GM12878 (cell line): ENCODE data around the gene LMBR1. TPM values are rescaled to one million over a fixed set of nuclear protein-coding genes. Genes with fewer than 3 reads are reported as not detected.

Experiments used
- ATAC-seq: fragments of 200-7000 bp; cut with Tn5 transposase; 3 replicates; pipeline ENCODE4 v1.9.1; 2020; ENCODE audit warnings: mild to moderate bottlenecking, moderate library complexity
- BruUV-seq: library from RNA; stranded (reverse); fragments of 400-500 nt; replicated peaks from 2 replicates; lab custom pipeline; 2021; lab: Mats Ljungman, UMichigan
- CTCF ChIA-PET: fragments of 300-600 bp; sonication (Branson Sonifier 250); formaldehyde crosslinking; extraction: SDS; loops from one replicate; lab custom pipeline; 2021; ENCODE audit warnings: inconsistent platforms; lab: Yijun Ruan, JAX
- POLR2A ChIA-PET: fragments of 350-600 bp; formaldehyde crosslinking; extraction: SDS; loops from one replicate; lab custom pipeline; 2021; ENCODE audit warnings: inconsistent platforms; lab: Charles Lee
- RAD21 ChIA-PET: fragments of 300-600 bp; sonication (Branson Sonifier 250); formaldehyde crosslinking; loops from one replicate; lab custom pipeline; 2023; ENCODE audit warnings: antibody characterized with exemption; ENCODE audit not compliant: unreplicated experiment; lab: Charles Lee
- SMC1A ChIA-PET: fragments of 300-600 bp; sonication (Branson Sonifier 250); formaldehyde crosslinking; loops from one replicate; lab custom pipeline; 2023; ENCODE audit not compliant: unreplicated experiment, uncharacterized antibody; lab: Charles Lee
- DNase-seq: peaks from one replicate; pipeline ENCODE4 v3.0.0-alpha.2; 2011; ENCODE audit warnings: low read depth, low spot score
- FAIRE-seq: peaks from 3 replicates; lab custom pipeline; 2011; peaks lifted over from hg19 to GRCh38; lab: Jason Lieb, UNC
- H2AFZ ChIP-seq: 2 replicates; pipeline ENCODE4 v1.6.0; 2011; ENCODE audit warnings: low read depth, low read length, control low read depth; ENCODE audit not compliant: control insufficient read depth
- H3K27ac ChIP-seq: 2 replicates; pipeline ENCODE4 v1.5.1; 2011; ENCODE audit warnings: control low read depth; ENCODE audit not compliant: control insufficient read depth, insufficient read depth
- H3K27me3 ChIP-seq, 2 experiments: replicated peaks in 1 of 2; 2 replicates each; pipeline versions ENCODE4 v1.6.0 to v1.6.1; 2011; ENCODE audit warnings: low read length in 1 of 2; ENCODE audit not compliant: control insufficient read depth in 2 of 2, insufficient read depth in 2 of 2
- H3K36me3 ChIP-seq, 2 experiments: 2 replicates each; pipeline ENCODE4 v1.5.1; 2011; ENCODE audit warnings: low read length in 1 of 2; ENCODE audit not compliant: control insufficient read depth in 2 of 2, insufficient read depth in 2 of 2
- H3K4me1 ChIP-seq: 2 replicates; pipeline ENCODE4 v1.6.1; 2011; ENCODE audit warnings: mild to moderate bottlenecking, low read length, moderate library complexity, mixed read lengths; ENCODE audit not compliant: control insufficient read depth, insufficient read depth
- H3K4me2 ChIP-seq: 2 replicates; pipeline ENCODE4 v1.6.0; 2011; ENCODE audit warnings: control low read depth; ENCODE audit not compliant: control insufficient read depth, insufficient read depth
- H3K4me3 ChIP-seq: fragments of 200-600 bp; sonication (generic); 2 replicates; pipeline ENCODE4 v1.5.1; 2016
- H3K79me2 ChIP-seq: 2 replicates; pipeline ENCODE4 v1.6.0; 2011; ENCODE audit warnings: low read length; ENCODE audit not compliant: control insufficient read depth, insufficient read depth
- H3K9ac ChIP-seq: 2 replicates; pipeline ENCODE4 v1.8.0; 2011; ENCODE audit warnings: low read length, control low read depth, mixed read lengths; ENCODE audit not compliant: control insufficient read depth, insufficient read depth
- H3K9me3 ChIP-seq: replicated peaks from 3 replicates; pipeline ENCODE4 v1.5.1; 2011; ENCODE audit warnings: mild to moderate bottlenecking, low read length; ENCODE audit not compliant: control insufficient read depth, insufficient read depth
- H4K20me1 ChIP-seq: 2 replicates; pipeline ENCODE4 v1.6.0; 2011; ENCODE audit not compliant: control insufficient read depth, insufficient read depth
- HDGF ChIP-seq: fragments of 450-650 bp; IDR thresholded peaks from 2 replicates; pipeline ENCODE4 v1.6.1; 2016; ENCODE audit warnings: antibody characterized with exemption
- POLR2A ChIP-seq: IDR thresholded peaks from 2 replicates; pipeline ENCODE4 v1.6.1; 2011; ENCODE audit warnings: low read depth, mild to moderate bottlenecking, low read length
- WGBS: methylation state at CpG from one replicate; pipeline ENCODE4 v1.1.6; 2016; ENCODE audit warnings: low lambda C conversion rate; ENCODE audit not compliant: insufficient replicate concordance, insufficient coverage; ENCODE audit errors: missing lambda C conversion rate; 5-methylcytosine and 5-hydroxymethylcytosine counted together
- in situ Hi-C: fragments of 300-500 bp; cut with MboI; formaldehyde crosslinking; loops from 9 replicates; pipeline ENCODE4 v1.14.3; 2018; ENCODE audit warnings: mixed read lengths
- intact Hi-C: fragments of 100-400 bp; cut with micrococcal nuclease; formaldehyde crosslinking; loops from one replicate; pipeline ENCODE4 v1.14.2; 2022; ENCODE audit not compliant: unreplicated experiment
- polyA plus RNA-seq, 11 experiments: library from polyadenylated mRNA; depleted of rRNA in 4 of 11; unstranded in 6 of 11; stranded (reverse) in 5 of 11; fragments of >200 nt; fragmentation: Nextera tagmentation in 4 of 11; fragmentation: Illumina TruSeq in 1 of 11; extraction: Ambion mirVana in 4 of 11; extraction: Trizol in 1 of 11; gene quantifications; 1 replicate in 1 of 11; 2 replicates in 10 of 11; pipeline versions ENCODE4 v1.2.1 to v1.2.3, GENCODE V29; 2011 to 2016; ENCODE audit warnings: inconsistent platforms in 2 of 11, missing spikeins in 2 of 11, low read depth in 1 of 11
- total RNA-seq, 4 experiments: library from RNA; depleted of rRNA in 3 of 4; stranded (reverse); fragments of >200 nt in 3 of 4; fragmentation: Illumina TruSeq in 1 of 4; extraction: Trizol in 1 of 4; gene quantifications; 2 replicates each; pipeline versions ENCODE4 v1.2.1 to v1.2.3, GENCODE V29; 2013 to 2021
- TF ChIP-seq, protein P1 (sequence below): IDR thresholded peaks from 2 replicates; pipeline ENCODE4 v1.6.1; 2011; ENCODE audit warnings: borderline replicate concordance, low read depth, mild to moderate bottlenecking, moderate library complexity, low read length; ENCODE audit not compliant: insufficient read depth, poor library complexity, severe bottlenecking

Gene LMBR1
- total and polyA plus RNA-seq, 10 of the 15 experiments (the other 5 are each of a cell fraction or from before 2014, with no cell fraction given) = 4.0 to 63.5 (median 28.8) TPM

DNA sequence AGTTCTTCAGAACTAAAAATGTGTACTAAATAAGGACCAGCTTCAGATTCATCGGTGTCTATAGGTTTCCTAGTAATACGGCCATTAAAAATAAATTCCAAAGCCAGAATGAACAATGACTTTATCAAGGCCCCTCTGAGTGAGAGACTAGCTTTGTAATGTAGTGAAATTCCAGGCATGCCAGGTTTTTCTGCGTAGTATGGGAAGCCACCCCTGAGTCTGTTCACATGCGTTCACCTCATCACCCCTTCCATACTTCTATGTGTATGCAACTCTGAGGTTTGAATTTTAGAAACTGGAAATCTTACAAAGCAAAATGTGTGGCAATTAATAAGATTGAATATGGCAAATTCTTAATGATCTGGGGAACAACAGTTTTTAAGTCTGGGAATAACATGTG lies 227.9 kb downstream of the LMBR1 start:
- 97% methylated on average over 4 of the region's 4 CpGs for WGBS
- no peak for TF ChIP-seq POLR2A
- TF ChIP-seq, all 136 proteins: peak for 0
- BruUV-seq = no TSS peak
- CTCF ChIA-PET = interaction anchor here (1.5 kb wide), 1 partner anchor 12 kb away, joined by 3 read pairs; no protein-coding TSS in a partner anchor
- in situ Hi-C loops (no loop called here), intact Hi-C loops (no loop called here)
- Histone ChIP-seq H3K9ac (no peak overlapping the region), H3K79me2 (no peaks in the 10 kb centered on the region), H3K4me2 (no peak overlapping the region), H4K20me1 (no peaks in the 10 kb centered on the region), H3K4me3 (no peak overlapping the region), H2AFZ (no peak overlapping the region), H3K36me3 (no peaks in the 10 kb centered on the region; a peak in 1 of 4 replicates), H3K4me1 (no peaks in the 10 kb centered on the region), H3K9me3 (no peaks in the 10 kb centered on the region), H3K27me3 (no peaks in the 10 kb centered on the region), H3K27ac (no peak overlapping the region)
- RAD21 ChIA-PET = no interaction called here
- DNase-seq = no peak
- POLR2A ChIA-PET = no interaction called here
- no peak for ATAC-seq
- no peak for FAIRE-seq
- SMC1A ChIA-PET = no interaction called here

DNA sequence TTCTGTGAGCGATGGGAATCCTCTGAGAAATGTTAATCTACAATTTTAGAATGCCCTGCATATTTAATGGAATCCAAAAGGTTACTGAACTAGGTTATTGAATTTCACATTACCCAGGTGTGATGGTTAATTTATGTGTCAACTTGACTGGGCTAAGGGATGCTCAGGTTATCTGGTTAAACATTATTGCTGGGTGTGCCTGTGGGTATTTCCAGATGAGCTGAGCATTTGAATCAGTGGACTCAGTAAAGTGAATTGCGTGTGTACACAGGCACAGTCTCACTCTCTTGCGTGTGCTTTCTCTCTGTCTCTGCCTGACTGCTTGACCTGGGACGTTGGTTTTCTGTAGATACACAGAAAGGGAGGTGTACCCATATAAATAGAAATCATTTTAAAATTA lies 230.7 kb downstream of the LMBR1 start:
- Histone ChIP-seq H3K27ac (no peak overlapping the region), H2AFZ (no peak overlapping the region), H3K9ac (no peak overlapping the region), H3K36me3 (no peaks in the 10 kb centered on the region; a peak in 1 of 4 replicates), H3K79me2 (no peaks in the 10 kb centered on the region), H3K4me3 (no peak overlapping the region), H4K20me1 (no peaks in the 10 kb centered on the region), H3K27me3 (no peaks in the 10 kb centered on the region), H3K4me1 (no peaks in the 10 kb centered on the region), H3K4me2 (no peak overlapping the region), H3K9me3 (no peaks in the 10 kb centered on the region)
- CTCF ChIA-PET = no interaction called here
- BruUV-seq = no TSS peak
- SMC1A ChIA-PET = no interaction called here
- RAD21 ChIA-PET = no interaction called here
- ATAC-seq (peak; percentile 52), FAIRE-seq (peak; percentile 56), DNase-seq (no peak)
- in situ Hi-C loops (no loop called here), intact Hi-C loops (no loop called here)
- WGBS = 91% methylated on average over 4 of the region's 4 CpGs
- POLR2A ChIA-PET = no interaction called here
- TF ChIP-seq, protein P1, sequence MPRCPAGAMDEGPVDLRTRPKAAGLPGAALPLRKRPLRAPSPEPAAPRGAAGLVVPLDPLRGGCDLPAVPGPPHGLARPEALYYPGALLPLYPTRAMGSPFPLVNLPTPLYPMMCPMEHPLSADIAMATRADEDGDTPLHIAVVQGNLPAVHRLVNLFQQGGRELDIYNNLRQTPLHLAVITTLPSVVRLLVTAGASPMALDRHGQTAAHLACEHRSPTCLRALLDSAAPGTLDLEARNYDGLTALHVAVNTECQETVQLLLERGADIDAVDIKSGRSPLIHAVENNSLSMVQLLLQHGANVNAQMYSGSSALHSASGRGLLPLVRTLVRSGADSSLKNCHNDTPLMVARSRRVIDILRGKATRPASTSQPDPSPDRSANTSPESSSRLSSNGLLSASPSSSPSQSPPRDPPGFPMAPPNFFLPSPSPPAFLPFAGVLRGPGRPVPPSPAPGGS = peak; percentile 13
- TF ChIP-seq HDGF = no peak
